ENCODE measurements around the gene GCN1. TPM values are rescaled to one million over a fixed set of nuclear protein-coding genes. Genes with fewer than 3 reads are reported as not detected.
"Not testable (repeated sequence)": the region's sequence is repeated elsewhere in the genome, so short reads cannot be mapped to it uniquely, and the experiment has no call there.

The GCN1 gene
- total RNA-seq, 3 donors from 2014 or later, result 74.6 to 108 (median 76.7) TPM

- Histone ChIP-seq H3K4me3 (no peak overlapping the region), H3K9me3 (no peaks in the 10 kb centered on the region), H3K4me1 (ENCODE audit: low read depth) (peaks cover 48% of the 10 kb centered on the region), H3K36me3 (ENCODE audit: low read depth) (no peaks in the 10 kb centered on the region)
- TF ChIP-seq CTCF (IDR thresholded peaks at IDR 0.05), result no peak
- intact Hi-C loops (cut with DNase I, micrococcal nuclease), result no loop called here
- DNase-seq (peak in 1 of 3 donors; percentile 40), ATAC-seq (peak; percentile 70)
These were observed 45.4 kb upstream of the GCN1 start for GRCh38 chr12:120239776-120240494.

GRCh38 chr12:120238839-120239445, 44.4 kb upstream of the GCN1 start:
- intact Hi-C loops (cut with DNase I, micrococcal nuclease), result no loop called here
- peak; percentile 16 for ATAC-seq

GRCh38 chr12:120238217-120238616, 43.7 kb upstream of the GCN1 start:
- TF ChIP-seq CTCF (IDR thresholded peaks at IDR 0.05), result no peak
- intact Hi-C loops (cut with DNase I, micrococcal nuclease), result no loop called here
- Histone ChIP-seq H3K4me3 (no peak overlapping the region), H3K36me3 (ENCODE audit: low read depth) (no peaks in the 10 kb centered on the region), H3K9me3 (no peaks in the 10 kb centered on the region), H3K4me1 (ENCODE audit: low read depth) (peaks cover 54% of the 10 kb centered on the region)
- DNase-seq (no peak), ATAC-seq (no peak)

More at GRCh38 chr12:120238839-120239445, 44.4 kb upstream of the GCN1 start:
- H3K4me1 ChIP-seq (ENCODE audit: low read depth), result peaks cover 55% of the 10 kb centered on the region
- no peak for TF ChIP-seq CTCF (IDR thresholded peaks at IDR 0.05)
- no peaks in the 10 kb centered on the region for H3K36me3 ChIP-seq (ENCODE audit: low read depth)
- H3K9me3 ChIP-seq, result no peaks in the 10 kb centered on the region
- H3K4me3 ChIP-seq, result no peak overlapping the region
- no peak for DNase-seq

GRCh38 chr12:120237360-120238171, 43.1 kb upstream of the GCN1 start:
- H3K4me1 ChIP-seq (ENCODE audit: low read depth), result peaks cover 48% of the 10 kb centered on the region
- intact Hi-C loops (cut with DNase I, micrococcal nuclease), result no loop called here
- no peak for TF ChIP-seq CTCF (IDR thresholded peaks at IDR 0.05)
- ATAC-seq, result no peak
- no peaks in the 10 kb centered on the region for H3K36me3 ChIP-seq (ENCODE audit: low read depth)
- no peak overlapping the region for H3K4me3 ChIP-seq
- DNase-seq, result peak in 2 of 3 donors; percentile 54 to 78
- H3K9me3 ChIP-seq, result no peaks in the 10 kb centered on the region

GRCh38 chr12:120236809-120237208, 42.3 kb upstream of the GCN1 start:
- H3K9me3 ChIP-seq; H3K36me3 ChIP-seq (ENCODE audit: low read depth); intact Hi-C loops (cut with DNase I, micrococcal nuclease); H3K4me3 ChIP-seq; ATAC-seq; DNase-seq: not testable (repeated sequence)
- peaks cover 52% of the 10 kb centered on the region for H3K4me1 ChIP-seq (ENCODE audit: low read depth)
